Measurements from ENCODE around the gene NR2F2.
A peak's percentile ranks its signal among the peaks of the same experiment; 100 is the strongest.

NR2F2 gene

DNA sequence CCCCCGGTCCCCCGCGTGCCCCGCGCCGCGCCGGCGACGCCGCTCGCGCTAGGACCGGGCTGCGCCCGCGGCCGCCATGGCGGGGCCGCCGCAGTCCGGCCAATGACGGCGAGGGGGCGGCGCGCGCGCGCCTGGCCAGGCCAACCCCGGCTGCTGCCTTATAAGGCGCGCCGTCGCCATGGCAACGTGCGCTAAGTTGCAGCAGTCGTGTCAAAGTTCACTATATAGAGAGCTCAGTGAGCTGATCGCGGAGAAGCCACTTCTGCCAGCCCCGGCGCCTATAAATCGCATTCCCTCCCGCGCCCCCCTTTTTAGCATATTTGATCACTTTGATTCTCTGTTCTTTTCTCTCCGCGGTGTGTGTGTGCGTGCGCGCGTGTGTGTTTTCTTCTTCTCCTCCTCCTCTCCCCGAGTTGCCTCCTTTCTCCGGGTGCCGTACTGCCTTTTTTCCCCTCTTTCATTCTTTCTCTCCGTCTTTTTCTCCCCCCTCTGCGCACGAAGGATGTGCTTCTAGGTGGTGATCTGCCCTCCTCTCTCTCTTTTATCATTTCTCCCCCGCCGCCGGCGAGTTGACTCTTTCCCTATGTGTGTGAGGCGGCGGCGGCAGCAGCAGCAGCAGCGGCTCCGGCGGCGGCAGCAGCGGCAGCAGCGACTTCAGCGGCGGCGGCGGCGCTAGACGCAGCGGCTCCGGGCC lies at the start of gene NR2F2:
Gene NR2F2, plus strand, starts transcription at position 251 of the 694 bp plus-strand sequence. CDS start 1,406 bp downstream, outside the sequence.
- DNase-seq = peak; percentile 84

DNA sequence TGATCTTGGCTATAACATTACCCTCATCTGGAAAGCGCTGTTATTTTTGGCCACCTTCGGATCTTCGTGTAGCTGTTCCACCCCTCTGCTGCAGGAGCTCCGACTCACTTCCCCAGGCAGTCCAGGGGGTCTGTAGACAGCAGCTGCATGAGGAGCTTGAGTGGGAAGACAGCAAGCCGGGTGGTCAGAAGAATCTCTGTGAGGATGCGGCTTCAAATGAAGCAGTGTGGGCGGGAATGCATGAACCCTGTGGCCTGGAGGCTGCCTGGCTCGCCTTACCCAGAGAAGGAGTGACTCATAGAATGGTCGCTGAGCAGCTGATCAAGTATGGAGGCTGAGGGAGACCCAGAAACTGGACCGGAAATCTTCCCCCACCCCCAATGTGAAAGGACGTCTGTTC lies 45.2 kb upstream of the NR2F2 start:
- no peak for DNase-seq

DNA sequence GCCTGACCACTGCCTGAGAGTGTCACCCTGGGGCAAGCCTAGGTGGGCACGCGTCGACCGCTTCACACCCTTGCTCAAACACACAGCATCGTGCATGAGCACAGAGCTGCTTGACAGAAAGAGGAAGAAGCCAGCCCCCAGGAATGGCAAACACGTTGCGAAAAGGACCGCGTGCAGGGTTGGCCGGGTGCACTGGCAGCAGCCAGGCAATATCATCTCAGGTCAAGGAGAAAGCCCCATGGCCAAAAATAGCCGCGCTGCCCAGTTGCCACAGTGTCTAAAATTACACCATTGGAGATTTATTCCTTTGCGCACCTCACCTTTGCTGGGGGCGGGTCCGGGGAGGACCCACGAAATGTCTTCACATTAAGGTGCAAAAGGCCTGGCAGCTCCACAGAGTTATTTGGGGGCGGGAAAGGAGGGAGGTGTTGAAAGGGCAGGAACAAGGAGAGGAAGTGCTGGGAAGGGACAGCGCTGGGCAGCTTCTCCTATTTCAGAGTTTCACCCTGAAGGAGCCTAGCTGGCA lies 44.7 kb upstream of the NR2F2 start:
- no peak for DNase-seq

DNA sequence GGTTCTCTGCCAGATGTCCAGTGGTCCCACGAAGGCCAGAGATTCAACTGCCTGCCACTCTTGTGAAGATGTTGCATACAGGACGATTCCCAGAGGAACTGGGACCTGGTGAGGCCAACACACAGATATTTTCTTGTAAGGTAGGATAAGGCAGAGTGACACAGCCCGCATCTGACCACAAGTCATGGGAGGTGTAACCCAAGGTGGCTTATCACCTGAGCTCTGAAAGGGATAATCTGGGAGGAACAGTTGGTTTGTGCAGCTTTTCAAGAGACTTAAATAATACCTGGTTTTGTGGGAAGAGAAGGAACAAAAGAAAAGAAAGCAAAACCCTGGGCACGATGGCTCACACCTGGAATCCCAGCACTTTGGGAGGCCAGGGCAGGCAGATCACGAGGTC lies 39.8 kb upstream of the NR2F2 start:
- no peak for DNase-seq

DNA sequence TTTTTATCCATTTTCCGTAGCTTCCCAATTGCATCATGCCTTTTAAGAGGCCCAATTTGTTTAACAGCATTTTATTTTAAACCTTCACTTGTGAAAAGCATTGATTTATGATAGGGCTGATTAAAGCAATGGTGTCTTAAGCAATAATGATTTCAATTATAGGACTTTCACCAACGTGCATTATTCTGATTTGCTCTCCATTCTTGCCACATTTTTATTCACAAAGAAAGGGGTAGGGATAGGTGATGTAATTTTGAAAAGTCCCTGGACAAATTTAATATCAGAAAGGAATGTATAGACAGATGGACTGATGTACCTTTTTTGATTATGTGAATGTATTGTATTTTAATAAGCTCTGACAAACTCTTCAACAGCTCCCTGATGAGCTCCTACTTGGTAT lies 37.9 kb upstream of the NR2F2 start:
- no peak for DNase-seq

DNA sequence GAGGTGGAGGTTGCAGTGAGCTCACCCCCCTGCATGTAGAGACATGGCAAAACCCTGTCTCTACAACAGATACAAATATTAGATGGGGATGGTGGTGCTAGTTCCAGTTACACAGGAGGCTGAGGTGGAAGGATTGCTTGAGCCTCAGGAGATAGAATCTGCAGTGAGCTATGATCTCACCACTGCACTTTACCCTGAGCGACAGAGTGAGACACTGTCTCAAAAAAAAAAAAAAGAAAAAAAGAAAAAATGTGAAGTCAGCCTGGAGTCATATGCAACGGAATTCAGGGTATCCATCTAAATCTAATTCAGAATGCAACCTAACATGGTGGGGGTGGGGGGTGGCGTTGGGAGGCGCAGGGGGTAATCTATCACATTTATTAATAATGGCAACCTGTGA lies 37.1 kb upstream of the NR2F2 start:
- no peak for DNase-seq

DNA sequence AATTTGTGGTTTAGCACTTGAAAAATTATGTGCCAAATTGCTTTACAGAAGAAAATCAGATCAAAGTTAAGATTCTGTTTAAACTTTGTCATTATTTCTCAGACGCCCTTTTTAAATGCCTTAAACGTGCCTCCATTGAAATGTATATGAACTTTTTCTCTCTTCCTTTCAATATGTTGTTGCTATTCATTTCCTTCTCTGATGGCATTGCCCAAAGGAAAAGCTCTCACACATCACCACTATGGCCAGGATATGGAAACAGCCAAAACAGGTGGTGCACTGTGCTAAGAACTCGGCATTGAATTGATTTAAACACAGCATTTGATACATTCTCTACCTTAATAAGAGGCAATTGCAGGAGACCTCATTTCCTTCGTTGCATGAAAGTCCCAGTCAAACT lies 35.7 kb upstream of the NR2F2 start:
- DNase-seq = no peak

DNA sequence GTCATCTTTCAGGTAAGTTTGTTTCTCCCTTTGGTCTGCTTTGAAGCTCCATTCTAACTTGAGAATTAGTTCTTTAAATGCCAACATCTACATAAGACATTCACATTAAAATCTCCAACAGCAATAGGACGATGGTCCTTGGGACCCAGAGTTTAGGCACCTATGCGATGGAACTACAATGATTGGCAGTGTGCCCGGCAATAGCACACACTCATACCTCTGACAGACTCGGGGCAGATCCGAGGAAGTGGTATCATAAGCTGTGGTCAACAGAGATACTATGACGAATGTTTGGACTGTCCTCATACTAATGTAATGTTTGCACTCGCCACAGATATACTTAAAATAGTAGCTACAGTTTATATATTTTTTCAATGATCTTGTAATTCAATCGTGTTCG lies 34.2 kb upstream of the NR2F2 start:
- no peak for DNase-seq

DNA sequence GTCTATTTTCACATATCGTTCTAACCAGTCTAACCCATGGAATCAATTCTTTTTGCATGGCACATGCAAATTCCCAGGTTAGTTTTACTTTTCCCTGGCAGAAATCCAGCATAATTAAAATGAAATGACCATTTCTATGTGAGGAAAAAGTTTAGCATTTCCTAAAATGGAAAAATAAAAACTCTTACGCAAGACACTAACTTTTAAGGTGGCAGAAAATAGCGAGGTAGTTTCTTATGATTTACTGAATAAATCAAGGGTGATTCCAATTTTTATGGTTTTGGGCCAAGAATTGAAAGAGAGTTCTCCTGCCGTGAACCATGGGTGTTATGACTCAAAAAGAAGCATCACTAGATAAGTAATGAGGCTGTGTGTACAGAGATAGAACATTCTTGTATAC lies 32.7 kb upstream of the NR2F2 start:
- no peak for DNase-seq

DNA sequence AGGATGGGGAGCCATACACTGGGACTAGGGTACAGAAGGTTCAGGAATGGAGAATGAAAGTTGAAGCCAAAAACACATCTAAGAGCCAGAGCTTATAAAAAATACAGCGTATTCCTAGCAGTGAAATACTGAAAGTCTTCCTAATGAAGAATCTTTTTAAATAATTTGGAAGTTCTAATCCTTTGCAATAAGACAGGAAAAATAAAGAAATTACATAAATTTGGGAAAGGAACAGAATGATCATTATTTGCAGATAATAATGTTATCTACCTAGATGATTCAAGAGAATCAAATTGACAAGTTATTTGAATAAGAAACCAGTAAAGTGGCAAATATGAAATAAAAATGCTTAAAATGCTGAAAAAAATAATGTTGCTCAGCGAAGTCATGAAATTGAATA lies 32.3 kb upstream of the NR2F2 start:
- no peak for DNase-seq

DNA sequence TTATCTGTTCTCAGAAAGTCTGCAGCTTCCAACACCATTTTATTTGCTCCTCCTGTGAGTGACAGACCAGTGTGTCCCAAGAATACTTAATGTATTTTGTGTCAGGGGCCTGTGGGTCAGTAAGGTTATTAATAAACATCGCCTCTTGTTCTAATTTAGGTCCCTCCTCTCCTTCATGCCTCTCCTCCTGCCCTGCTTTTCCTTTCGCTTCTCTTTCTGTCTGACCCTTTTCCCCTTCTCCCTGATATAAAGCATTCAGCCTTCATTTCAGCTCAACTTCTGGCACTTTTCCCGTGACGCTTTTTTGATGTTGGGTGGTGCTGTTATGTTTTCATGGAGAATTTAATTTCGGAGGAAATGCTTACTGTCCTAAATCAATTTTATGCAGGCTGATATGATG lies 29.7 kb upstream of the NR2F2 start:
- no peak for DNase-seq

DNA sequence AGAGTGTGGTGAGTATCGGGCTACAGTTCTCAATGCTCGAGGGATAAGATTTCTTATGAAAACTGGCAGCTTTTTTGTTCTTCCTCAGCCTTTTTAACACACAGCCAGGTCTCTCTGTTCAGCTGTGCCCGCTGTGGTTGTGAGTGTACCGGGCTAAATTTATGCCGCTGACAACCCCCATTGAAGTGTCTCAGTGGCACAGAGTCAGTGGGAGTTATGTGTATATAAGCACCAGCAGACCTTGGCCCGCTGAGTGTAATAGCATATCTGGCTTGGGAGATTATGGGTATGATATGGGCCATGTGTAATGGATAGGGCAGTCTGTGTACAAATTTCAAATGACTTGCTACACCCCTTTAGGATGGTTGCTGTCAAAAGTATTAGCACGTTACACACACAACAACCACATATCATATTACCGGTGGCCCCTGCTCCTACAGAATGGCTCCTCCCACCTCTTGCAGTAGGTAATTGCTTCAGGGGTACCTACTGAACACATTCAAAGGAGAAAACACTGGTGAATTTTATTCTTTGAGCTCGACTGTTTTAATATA lies 26.9 kb upstream of the NR2F2 start:
- no peak for DNase-seq

DNA sequence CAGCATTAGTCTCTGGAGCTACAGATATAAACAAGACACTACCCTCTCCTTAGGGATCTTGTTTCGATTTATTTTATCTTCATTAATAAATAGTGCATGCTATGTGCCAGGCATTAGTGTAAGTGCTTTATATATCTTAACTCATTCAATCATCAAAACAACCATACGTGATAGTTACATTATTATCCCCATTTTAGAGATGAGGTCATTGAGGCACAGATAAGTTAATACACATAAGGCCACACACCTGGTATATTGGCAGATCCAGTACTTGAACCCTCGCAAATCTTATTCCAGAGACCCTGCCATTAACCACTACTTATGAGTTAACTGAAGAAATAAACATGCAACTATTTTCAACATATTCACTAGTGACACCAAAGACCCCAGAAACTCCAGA lies 25.7 kb upstream of the NR2F2 start:
- no peak for DNase-seq

DNA sequence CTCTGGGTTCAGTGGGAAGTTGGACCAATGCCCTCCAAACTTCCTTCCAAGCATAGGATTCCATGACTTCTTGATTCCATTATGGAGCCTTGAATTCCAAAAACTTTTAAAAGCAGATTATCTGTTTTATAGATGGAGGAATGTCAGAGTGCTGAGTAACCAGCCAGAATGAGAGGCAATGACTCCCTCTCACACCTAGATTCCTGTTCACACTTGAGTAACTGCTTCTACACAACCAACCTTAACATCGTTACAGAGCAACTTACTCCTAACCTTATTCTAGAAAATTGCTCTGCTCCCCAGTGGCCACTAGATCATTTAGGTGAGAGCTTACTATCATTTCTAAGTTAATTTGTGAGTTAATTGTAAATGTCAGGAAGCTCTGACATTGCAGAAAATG lies 24.2 kb upstream of the NR2F2 start:
- no peak for DNase-seq

DNA sequence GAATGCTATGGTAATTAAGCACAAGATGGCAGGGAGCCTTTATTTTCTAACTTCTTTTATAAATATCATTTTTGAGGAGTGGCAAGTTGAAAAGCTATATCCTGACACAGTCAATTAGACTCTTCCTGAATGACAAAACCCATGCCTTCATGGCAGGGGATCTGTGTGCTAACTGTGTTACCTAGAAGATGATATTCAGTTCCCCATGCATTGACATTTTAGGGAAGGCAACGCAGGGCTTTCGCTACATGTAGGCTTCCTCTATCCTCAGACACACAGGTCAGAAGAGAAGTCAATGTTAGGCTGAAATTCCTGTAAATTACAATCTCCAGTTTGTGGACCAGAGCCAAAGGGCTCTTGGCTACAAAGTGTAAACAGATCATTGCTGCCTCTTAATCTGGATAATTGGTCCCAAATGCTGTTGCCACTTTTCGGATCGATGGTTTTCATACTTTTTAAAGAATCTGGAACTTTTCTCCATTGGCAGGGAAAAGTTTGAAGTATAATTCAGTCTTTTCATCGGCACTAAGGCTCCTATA lies 22.6 kb upstream of the NR2F2 start:
- no peak for DNase-seq

DNA sequence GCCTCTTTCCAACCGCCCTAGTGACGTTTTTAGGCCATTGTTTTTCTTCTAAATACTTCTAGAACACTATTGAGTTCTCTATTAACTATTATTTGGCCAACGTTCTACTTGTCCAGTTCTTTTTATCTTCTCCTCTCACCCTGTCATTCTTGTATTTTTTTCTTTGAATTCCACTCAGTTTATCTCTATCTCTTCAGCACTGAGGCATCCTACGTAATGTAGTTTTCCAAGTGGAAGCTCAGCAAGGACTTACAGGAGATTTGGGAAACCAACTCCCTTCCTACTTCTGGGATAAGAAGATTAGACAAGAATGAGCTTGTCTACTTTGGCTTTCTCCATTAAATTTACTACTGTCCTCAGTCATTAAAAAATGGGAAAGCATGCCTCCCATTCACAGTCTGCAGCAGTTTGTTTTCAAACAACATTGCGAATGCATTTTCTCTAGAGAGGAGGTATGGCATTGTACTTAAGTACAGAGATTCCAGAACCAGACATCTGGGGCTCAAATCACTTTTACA lies 21.3 kb upstream of the NR2F2 start:
- DNase-seq = no peak

DNA sequence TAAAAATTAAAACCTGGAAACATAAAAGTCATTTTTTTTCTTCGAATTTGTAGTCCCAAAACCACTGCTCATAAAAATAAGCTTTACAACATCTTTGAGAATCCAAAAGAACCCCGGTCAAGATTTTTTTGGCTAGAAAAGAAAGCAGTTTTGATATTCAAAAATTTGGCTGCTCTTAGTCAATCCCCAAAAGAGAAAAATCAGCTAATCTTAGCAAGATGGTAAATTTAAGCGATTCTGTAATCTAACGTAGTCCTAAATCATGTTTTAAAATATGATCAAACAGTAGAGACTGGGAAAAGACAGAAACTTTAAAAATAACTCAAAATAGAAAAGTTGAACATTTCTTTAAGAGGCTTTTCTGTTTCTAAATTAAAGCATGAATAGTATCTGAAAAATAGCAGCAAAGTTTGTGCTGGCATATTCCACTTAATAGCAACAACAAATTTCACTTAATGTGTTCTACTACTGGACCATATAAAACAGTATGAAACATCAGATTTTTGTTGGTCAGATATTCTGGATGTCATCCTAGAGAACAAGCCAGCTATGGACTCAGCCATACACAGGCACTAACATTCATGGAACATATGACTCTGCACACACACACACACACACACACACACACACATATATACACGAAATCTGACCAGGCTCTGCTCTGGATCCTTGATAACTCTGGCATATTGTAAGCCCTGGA lies 19.1 kb upstream of the NR2F2 start:
- DNase-seq = no peak

DNA sequence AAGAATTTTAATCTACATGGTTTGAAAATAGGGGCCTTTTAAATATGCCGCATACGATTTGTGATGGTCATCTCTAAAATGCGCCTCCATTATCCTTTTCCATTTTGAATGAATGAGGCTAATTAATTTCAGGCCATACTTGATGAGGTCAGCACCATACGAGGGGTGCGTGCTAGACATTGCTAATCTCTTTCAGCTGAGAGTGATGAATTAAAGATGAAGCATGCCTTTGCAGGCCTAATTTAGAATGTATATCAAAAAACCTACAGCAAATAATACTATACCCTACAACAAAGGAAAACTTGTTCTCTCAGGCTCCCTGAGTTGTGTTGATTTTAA lies 18.6 kb upstream of the NR2F2 start:
- no peak for DNase-seq

DNA sequence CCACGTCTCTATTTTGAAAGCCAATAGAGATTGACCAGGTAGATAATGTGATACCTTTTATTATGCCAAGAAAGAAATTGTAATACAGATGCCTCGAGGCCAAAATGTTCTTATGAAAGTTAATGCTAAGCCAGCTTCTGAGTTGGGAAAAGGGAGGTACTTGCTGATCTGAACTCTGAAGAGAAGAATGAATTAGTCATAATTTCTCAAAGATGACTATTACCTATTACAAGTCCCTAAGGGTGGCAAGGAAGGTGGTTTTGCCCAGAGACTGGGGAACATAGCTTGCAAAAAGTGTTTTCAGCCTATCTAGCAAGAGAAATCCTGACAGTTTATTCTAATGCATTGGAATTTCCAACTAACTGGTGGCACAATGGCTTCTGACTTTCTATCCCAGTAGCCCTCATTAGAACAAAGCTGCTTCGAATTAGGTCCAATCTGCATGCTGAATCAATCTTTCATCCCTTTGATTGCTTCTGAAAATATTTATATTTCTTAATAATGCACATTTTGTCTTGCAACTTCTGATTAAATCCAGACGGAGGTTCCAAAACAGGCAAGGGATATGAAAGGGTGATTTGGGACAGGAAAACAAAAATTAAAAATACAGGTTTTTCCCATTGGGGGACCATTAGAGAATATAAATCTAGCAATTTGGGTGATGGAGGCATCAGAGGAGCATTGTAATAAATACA lies 17.7 kb upstream of the NR2F2 start:
- DNase-seq = no peak

DNA sequence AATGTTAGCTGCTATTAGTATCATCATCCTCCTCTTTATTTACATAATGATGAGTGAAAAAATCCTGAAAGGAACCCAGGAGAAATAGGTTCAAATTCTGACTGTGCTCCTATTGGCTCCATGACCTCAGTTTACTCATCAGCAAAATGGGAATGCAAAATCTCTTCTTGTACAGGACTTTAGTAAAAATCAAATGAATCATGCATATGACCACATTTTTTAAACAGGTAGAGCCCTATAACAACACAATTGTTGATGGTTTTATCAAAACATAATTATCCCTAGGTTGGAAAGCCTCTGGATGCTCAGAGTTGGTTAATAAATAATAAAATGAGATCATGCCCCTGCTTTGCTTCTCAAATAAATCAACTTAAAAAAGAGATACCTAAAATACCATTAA lies 16.0 kb upstream of the NR2F2 start:
- no peak for DNase-seq

DNA sequence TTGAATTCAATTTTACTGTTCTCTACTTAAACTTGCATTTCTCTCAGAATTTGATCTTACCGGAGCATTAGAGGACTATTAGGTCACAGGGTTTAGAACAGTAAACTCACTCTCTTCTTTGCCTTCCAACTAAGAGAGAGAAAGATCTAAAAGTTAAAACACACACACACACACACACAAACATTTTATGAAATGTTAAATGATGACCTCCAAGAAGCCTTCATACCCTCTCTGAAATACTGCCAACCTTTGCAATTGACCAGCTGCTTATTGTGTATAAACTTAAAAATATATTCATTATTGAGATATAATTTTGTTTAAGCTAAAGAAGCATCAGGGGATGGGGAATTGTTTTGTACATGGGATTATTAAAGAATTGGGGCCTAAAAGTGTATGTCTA lies 15.5 kb upstream of the NR2F2 start:
- DNase-seq = no peak

DNA sequence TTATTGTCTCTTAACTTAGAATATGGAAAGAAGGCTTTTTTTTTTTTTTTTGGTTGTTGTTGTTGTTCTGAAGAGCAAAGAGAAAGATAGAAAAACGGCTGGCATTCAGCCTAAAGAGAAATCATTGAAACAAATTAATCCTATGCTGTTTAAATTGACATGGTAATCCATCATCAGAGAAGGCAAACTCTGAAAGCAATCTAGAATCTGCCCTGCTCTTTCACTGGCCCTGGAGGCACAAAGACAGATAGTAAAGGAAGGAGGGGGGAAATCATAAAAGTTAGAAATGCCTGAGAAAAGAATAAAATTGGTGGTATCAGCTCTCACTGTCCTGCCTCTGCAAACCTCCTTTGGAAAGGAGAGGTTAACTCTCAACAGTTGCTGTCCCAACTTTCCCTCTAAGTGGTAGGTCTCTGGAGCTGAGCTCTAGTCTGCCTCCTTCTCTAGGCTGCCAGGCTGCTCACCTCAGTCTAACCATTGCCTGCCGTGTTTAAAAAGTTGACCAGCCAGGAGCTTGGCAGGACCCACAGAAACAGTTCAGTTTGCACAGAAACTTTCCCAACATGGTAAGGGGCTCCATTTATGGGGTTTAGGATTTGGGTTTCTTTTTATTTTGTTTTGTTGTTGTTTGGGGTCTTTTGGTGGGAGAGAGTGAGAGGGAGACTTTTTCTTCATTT lies 13.4 kb upstream of the NR2F2 start:
- no peak for DNase-seq

DNA sequence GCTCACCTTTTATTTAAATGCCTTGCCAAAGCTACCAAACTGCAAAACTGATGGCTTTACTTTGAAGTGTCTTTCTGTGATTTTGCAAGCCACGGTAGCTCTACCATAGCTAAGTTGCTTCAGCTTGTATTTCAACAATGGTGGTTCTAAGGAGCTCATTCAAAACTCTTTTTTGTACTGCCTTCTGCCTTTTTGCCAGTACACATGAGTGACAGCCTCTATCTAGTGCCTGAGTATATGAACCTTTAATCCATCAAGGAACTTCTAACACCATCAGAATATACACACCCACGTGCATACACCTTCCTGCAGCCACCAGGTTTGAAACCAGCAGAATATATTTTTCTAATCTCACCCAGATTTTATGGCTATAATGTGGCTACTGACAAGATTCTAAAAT lies 10.4 kb upstream of the NR2F2 start:
- DNase-seq = no peak
